ENCODE data around the gene PCDHA6. TPM values are rescaled to one million over a fixed set of nuclear protein-coding genes. Genes with fewer than 3 reads are reported as not detected.
"Not testable (repeated sequence)": the region's sequence is repeated elsewhere in the genome, so short reads cannot be mapped to it uniquely, and the experiment has no call there.

PCDHA6 gene, protein sequence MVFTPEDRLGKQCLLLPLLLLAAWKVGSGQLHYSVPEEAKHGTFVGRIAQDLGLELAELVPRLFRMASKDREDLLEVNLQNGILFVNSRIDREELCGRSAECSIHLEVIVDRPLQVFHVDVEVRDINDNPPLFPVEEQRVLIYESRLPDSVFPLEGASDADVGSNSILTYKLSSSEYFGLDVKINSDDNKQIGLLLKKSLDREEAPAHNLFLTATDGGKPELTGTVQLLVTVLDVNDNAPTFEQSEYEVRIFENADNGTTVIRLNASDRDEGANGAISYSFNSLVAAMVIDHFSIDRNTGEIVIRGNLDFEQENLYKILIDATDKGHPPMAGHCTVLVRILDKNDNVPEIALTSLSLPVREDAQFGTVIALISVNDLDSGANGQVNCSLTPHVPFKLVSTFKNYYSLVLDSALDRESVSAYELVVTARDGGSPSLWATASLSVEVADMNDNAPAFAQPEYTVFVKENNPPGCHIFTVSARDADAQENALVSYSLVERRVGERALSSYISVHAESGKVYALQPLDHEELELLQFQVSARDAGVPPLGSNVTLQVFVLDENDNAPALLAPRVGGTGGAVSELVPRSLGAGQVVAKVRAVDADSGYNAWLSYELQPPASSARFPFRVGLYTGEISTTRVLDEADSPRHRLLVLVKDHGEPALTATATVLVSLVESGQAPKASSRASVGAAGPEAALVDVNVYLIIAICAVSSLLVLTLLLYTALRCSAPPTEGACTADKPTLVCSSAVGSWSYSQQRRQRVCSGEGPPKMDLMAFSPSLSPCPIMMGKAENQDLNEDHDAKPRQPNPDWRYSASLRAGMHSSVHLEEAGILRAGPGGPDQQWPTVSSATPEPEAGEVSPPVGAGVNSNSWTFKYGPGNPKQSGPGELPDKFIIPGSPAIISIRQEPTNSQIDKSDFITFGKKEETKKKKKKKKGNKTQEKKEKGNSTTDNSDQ
- 0.01 TPM for polyA plus RNA-seq (2013)

DNA sequence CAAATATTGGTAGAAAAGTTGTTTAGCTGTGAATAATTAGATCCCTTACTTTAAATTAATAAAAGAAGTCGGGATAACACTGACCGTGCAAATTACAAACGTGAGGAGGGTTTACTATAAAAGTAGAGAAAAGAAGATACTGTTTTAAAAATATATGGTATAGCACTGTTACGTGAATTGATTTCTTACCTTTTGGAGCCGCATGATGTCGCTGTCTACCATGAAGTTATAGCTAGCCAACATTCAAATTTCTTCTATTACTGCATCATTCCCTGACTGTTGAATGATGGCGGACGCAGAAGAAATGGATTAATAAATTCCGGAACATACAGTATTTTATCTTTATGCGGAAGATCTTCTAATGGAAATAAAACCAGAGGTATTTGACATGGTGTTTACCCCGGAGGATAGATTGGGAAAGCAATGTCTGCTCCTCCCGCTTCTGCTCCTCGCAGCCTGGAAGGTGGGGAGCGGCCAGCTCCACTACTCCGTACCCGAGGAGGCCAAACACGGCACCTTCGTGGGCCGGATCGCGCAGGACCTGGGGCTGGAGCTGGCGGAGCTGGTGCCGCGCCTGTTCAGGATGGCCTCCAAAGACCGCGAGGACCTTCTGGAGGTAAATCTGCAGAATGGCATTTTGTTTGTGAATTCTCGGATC, at the start of gene PCDHA6:
TSS of gene PCDHA6 (plus strand) at position 257 of the 658 bp plus-strand sequence. CDS start at position 389, 132 bp downstream.
- DNase-seq: peak in 1 of 3 donors; percentile 4
- Histone ChIP-seq H3K27ac (ENCODE audit: insufficient read depth in 1 of 2, low read depth in 1 of 2, low read length in 2 of 2, poor library complexity in 1 of 2, severe bottlenecking in 2 of 2) (no peak within 1 kb of the TSS), H3K4me3 (ENCODE audit: control insufficient read depth in 1 of 7, extremely low read depth in 1 of 7, insufficient read depth in 4 of 7, low read depth in 2 of 7, low read length in 6 of 7) (no peak within 1 kb of the TSS), H3K9me3 (ENCODE audit: control extremely low read depth in 1 of 5, control insufficient read depth in 4 of 5, insufficient read depth in 2 of 5, low read depth in 1 of 5, low read length in 4 of 5) (peaks cover 8 to 48% (median 28%) of the 10 kb centered on the region in 5 experiments), H3K4me1 (ENCODE audit: control extremely low read depth in 1 of 4, control insufficient read depth in 4 of 4, insufficient read depth in 4 of 4, low read length in 3 of 4) (no peaks in the 10 kb centered on the region), H3K36me3 (ENCODE audit: control insufficient read depth in 4 of 4, insufficient read depth in 4 of 4, low read length in 3 of 4) (no peaks in the 10 kb centered on the region), H3K27me3 (replicated peaks in 2 of 5; ENCODE audit: control insufficient read depth in 4 of 5, insufficient read depth in 5 of 5, low read length in 4 of 5) (peaks cover 0 to 23% (median 8%) of the 10 kb centered on the region in 5 experiments)
- ChIA-PET POLR2A (no interaction called here), CTCF (no interaction called here)
- 23% methylated on average over 14 of the region's 27 CpGs for WGBS (ENCODE audit: insufficient coverage)

DNA sequence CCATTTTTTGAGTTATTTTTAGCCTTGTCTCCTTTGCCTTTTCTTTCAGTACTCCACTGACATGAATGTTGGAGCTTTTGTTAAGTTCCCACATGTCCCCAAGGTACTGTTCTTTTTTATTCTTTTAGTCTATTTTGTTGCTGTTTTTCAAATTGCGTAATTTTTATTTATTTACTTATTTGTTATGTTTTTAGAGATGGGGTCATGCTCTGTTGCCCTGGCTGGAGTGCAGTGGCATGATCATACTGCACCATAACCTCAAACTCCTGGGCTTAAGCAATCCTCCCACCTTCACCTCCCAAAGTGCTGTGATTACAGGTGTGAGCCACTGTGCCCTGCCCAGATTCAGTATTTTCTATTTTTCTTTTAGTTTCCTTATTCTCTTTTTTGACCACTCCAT, 47.2 kb upstream of the PCDHA6 start:
- H3K9me3 ChIP-seq (ENCODE audit: control extremely low read depth in 1 of 5, control insufficient read depth in 4 of 5, insufficient read depth in 2 of 5, low read depth in 1 of 5, low read length in 4 of 5): peaks cover 2 to 62% (median 31%) of the 10 kb centered on the region in 5 experiments
- WGBS (ENCODE audit: insufficient coverage): no CpG with 5 or more reads among the region's 1 CpG
- H3K27me3 ChIP-seq (replicated peaks in 2 of 5; ENCODE audit: control insufficient read depth in 4 of 5, insufficient read depth in 5 of 5, low read length in 4 of 5): peaks cover 0 to 3% (median 0%) of the 10 kb centered on the region in 5 experiments
- H3K36me3 ChIP-seq (ENCODE audit: control insufficient read depth in 4 of 4, insufficient read depth in 4 of 4, low read length in 3 of 4): no peaks in the 10 kb centered on the region
- no peaks in the 10 kb centered on the region for H3K4me1 ChIP-seq (ENCODE audit: control extremely low read depth in 1 of 4, control insufficient read depth in 4 of 4, insufficient read depth in 4 of 4, low read length in 3 of 4)
- no peak for DNase-seq
- H3K4me3 ChIP-seq (ENCODE audit: control insufficient read depth in 1 of 7, extremely low read depth in 1 of 7, insufficient read depth in 4 of 7, low read depth in 2 of 7, low read length in 6 of 7): no peak overlapping the region
- ChIA-PET POLR2A (no interaction called here), CTCF (no interaction called here)
- H3K27ac ChIP-seq (ENCODE audit: insufficient read depth in 1 of 2, low read depth in 1 of 2, low read length in 2 of 2, poor library complexity in 1 of 2, severe bottlenecking in 2 of 2): no peak overlapping the region

DNA sequence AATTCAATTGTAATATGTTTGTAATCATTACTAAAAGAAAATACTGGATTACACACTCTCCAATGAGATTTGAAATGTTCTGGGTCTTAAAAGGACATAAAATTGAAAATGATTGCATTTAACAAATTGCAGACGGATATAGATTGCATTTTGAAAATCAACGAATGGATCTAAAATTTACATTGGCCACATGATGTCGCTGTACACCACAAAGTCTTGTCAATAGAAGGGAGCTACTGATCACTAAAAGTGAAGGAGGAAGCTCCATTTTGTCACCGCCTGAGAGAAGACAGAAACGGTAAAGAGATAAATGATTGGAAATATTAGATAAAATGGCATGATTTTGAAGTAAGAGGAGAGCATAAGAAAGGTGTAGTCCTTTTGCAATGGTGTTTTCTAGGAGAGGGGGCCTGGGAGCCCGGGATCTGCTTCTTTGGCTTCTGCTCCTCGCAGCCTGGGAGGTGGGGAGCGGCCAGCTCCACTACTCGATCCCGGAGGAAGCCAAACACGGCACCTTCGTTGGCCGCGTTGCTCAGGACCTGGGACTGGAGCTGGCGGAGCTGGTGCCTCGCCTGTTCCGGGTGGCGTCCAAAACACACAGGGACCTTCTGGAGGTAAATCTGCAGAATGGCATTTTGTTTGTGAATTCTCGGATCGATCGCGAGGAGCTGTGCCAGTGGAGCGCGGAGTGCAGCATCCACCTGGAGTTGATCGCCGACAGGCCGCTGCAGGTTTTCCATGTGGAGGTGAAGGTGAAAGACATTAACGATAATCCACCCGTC, 41.7 kb upstream of the PCDHA6 start, which contains the start of gene PCDHA1:
TSS of gene PCDHA1 (plus strand) at position 236 of the 782 bp plus-strand sequence.
- peak in 2 of 3 donors; percentile 7 to 8 for DNase-seq
- Histone ChIP-seq H3K27ac (ENCODE audit: insufficient read depth in 1 of 2, low read depth in 1 of 2, low read length in 2 of 2, poor library complexity in 1 of 2, severe bottlenecking in 2 of 2) (no peak within 1 kb of the TSS), H3K4me1 (ENCODE audit: control extremely low read depth in 1 of 4, control insufficient read depth in 4 of 4, insufficient read depth in 4 of 4, low read length in 3 of 4) (no peaks in the 10 kb centered on the region), H3K36me3 (ENCODE audit: control insufficient read depth in 4 of 4, insufficient read depth in 4 of 4, low read length in 3 of 4) (peaks cover 0 to 2% (median 0%) of the 10 kb centered on the region in 4 experiments), H3K4me3 (ENCODE audit: control insufficient read depth in 1 of 7, extremely low read depth in 1 of 7, insufficient read depth in 4 of 7, low read depth in 2 of 7, low read length in 6 of 7) (peak within 1 kb of the TSS in 1 of 7 experiments; percentile 41), H3K27me3 (replicated peaks in 2 of 5; ENCODE audit: control insufficient read depth in 4 of 5, insufficient read depth in 5 of 5, low read length in 4 of 5) (peaks cover 10 to 38% (median 18%) of the 10 kb centered on the region in 5 experiments), H3K9me3 (ENCODE audit: control extremely low read depth in 1 of 5, control insufficient read depth in 4 of 5, insufficient read depth in 2 of 5, low read depth in 1 of 5, low read length in 4 of 5) (peaks cover 6 to 77% (median 49%) of the 10 kb centered on the region in 5 experiments)
- ChIA-PET POLR2A (no interaction called here), CTCF (no interaction called here)
- 18% methylated on average over 27 of the region's 29 CpGs for WGBS (ENCODE audit: insufficient coverage)

DNA sequence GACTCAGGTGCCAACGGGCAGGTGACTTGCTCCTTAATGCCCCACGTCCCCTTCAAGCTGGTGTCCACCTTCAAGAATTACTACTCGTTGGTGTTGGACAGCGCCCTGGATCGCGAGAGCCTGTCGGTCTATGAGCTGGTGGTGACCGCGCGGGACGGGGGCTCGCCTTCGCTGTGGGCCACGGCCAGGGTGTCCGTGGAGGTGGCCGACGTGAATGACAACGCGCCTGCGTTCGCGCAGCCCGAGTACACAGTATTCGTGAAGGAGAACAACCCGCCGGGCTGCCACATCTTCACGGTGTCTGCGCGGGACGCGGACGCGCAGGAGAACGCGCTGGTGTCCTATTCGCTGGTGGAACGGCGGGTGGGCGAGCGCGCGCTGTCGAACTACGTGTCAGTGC, 40.3 kb upstream of the PCDHA6 start:
- Histone ChIP-seq H3K9me3 (ENCODE audit: control extremely low read depth in 1 of 5, control insufficient read depth in 4 of 5, insufficient read depth in 2 of 5, low read depth in 1 of 5, low read length in 4 of 5) (peaks cover 8 to 72% (median 43%) of the 10 kb centered on the region in 5 experiments), H3K27me3 (replicated peaks in 2 of 5; ENCODE audit: control insufficient read depth in 4 of 5, insufficient read depth in 5 of 5, low read length in 4 of 5) (peaks cover 10 to 38% (median 18%) of the 10 kb centered on the region in 5 experiments)
- DNase-seq; H3K4me1 ChIP-seq (ENCODE audit: control extremely low read depth in 1 of 4, control insufficient read depth in 4 of 4, insufficient read depth in 4 of 4, low read length in 3 of 4); H3K4me3 ChIP-seq (ENCODE audit: control insufficient read depth in 1 of 7, extremely low read depth in 1 of 7, insufficient read depth in 4 of 7, low read depth in 2 of 7, low read length in 6 of 7); H3K36me3 ChIP-seq (ENCODE audit: control insufficient read depth in 4 of 4, insufficient read depth in 4 of 4, low read length in 3 of 4); H3K27ac ChIP-seq (ENCODE audit: insufficient read depth in 1 of 2, low read depth in 1 of 2, low read length in 2 of 2, poor library complexity in 1 of 2, severe bottlenecking in 2 of 2); POLR2A ChIA-PET: not testable (repeated sequence)
- CTCF ChIA-PET: interaction anchor here (1.2 kb wide), 1 partner anchor 12 kb away, joined by 3 read pairs; no protein-coding TSS in a partner anchor
- 44% methylated on average over 38 of the region's 44 CpGs for WGBS (ENCODE audit: insufficient coverage)

DNA sequence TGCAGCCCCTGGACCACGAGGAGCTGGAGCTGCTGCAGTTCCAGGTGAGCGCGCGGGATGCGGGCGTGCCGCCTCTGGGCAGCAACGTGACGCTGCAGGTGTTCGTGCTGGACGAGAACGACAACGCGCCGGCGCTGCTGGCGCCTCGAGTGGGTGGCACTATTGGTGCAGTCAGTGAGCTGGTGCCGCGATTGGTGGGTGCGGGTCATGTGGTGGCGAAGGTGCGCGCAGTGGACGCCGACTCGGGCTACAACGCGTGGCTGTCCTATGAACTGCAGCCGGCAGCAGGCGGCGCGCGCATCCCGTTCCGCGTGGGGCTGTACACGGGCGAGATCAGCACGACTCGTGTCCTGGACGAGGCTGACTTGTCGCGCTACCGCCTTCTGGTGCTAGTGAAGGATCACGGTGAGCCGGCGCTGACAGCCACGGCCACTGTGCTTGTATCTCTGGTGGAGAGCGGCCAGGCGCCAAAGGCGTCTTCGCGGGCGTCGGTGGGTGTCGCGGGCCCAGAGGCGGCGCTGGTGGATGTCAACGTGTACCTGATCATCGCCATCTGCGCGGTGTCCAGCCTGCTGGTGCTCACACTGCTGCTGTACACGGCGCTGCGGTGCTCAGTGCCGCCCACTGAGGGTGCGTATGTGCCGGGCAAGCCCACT, 39.8 kb upstream of the PCDHA6 start:
- H3K36me3 ChIP-seq (ENCODE audit: control insufficient read depth in 4 of 4, insufficient read depth in 4 of 4, low read length in 3 of 4); H3K27ac ChIP-seq (ENCODE audit: insufficient read depth in 1 of 2, low read depth in 1 of 2, low read length in 2 of 2, poor library complexity in 1 of 2, severe bottlenecking in 2 of 2); POLR2A ChIA-PET; H3K4me3 ChIP-seq (ENCODE audit: control insufficient read depth in 1 of 7, extremely low read depth in 1 of 7, insufficient read depth in 4 of 7, low read depth in 2 of 7, low read length in 6 of 7); H3K4me1 ChIP-seq (ENCODE audit: control extremely low read depth in 1 of 4, control insufficient read depth in 4 of 4, insufficient read depth in 4 of 4, low read length in 3 of 4); DNase-seq: not testable (repeated sequence)
- Histone ChIP-seq H3K9me3 (ENCODE audit: control extremely low read depth in 1 of 5, control insufficient read depth in 4 of 5, insufficient read depth in 2 of 5, low read depth in 1 of 5, low read length in 4 of 5) (peaks cover 11 to 73% (median 40%) of the 10 kb centered on the region in 5 experiments), H3K27me3 (replicated peaks in 2 of 5; ENCODE audit: control insufficient read depth in 4 of 5, insufficient read depth in 5 of 5, low read length in 4 of 5) (peaks cover 10 to 38% (median 18%) of the 10 kb centered on the region in 5 experiments)
- WGBS (ENCODE audit: insufficient coverage): 40% methylated on average over 64 of the region's 70 CpGs
- CTCF ChIA-PET: interaction anchor here (1.2 kb wide), 1 partner anchor 12 kb away, joined by 3 read pairs; no protein-coding TSS in a partner anchor

DNA sequence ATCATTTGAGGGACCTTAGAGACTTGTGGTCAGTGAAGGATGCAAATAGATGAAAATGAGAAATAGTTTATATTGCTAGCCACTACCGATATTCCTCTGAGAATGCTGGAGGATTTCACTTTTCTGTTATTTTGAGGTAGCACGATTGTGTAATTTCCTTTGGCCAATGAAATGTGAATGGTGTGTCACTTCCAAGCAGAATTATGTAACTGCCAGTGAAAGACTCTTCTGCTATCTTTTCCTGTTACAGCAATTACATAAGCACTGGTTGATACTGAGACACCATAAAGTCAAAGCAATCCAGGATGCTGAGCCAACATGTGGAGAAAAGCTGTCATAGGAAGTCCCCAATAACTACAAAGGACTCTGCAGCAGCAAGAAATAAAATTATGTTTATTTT, 36.7 kb upstream of the PCDHA6 start:
- H3K9me3 ChIP-seq (ENCODE audit: control extremely low read depth in 1 of 5, control insufficient read depth in 4 of 5, insufficient read depth in 2 of 5, low read depth in 1 of 5, low read length in 4 of 5): peaks cover 24 to 76% (median 48%) of the 10 kb centered on the region in 5 experiments
- H3K4me1 ChIP-seq (ENCODE audit: control extremely low read depth in 1 of 4, control insufficient read depth in 4 of 4, insufficient read depth in 4 of 4, low read length in 3 of 4): no peaks in the 10 kb centered on the region
- CTCF ChIA-PET: no interaction called here
- no peak overlapping the region for H3K27ac ChIP-seq (ENCODE audit: insufficient read depth in 1 of 2, low read depth in 1 of 2, low read length in 2 of 2, poor library complexity in 1 of 2, severe bottlenecking in 2 of 2)
- no peak for DNase-seq
- H3K36me3 ChIP-seq (ENCODE audit: control insufficient read depth in 4 of 4, insufficient read depth in 4 of 4, low read length in 3 of 4): peaks cover 0 to 2% (median 0%) of the 10 kb centered on the region in 4 experiments
- H3K27me3 ChIP-seq (replicated peaks in 2 of 5; ENCODE audit: control insufficient read depth in 4 of 5, insufficient read depth in 5 of 5, low read length in 4 of 5): peaks cover 10 to 50% (median 15%) of the 10 kb centered on the region in 5 experiments
- WGBS (ENCODE audit: insufficient coverage): 27% methylated on average over 2 of the region's 2 CpGs
- POLR2A ChIA-PET: no interaction called here
- H3K4me3 ChIP-seq (ENCODE audit: control insufficient read depth in 1 of 7, extremely low read depth in 1 of 7, insufficient read depth in 4 of 7, low read depth in 2 of 7, low read length in 6 of 7): no peak overlapping the region

Data from common myeloid progenitor, CD34-positive (primary cell).